ENCODE measurements around the gene RDX. TPM values are rescaled to one million over a fixed set of nuclear protein-coding genes. Genes with fewer than 3 reads are reported as not detected.

Gene RDX
- total RNA-seq, 1 donor from 2014 or later: 115 TPM

- Mint-ChIP-seq H3K27me3 (no peaks in the 10 kb centered on the region), H3K36me3 (no peaks in the 10 kb centered on the region), H3K9me3 (peaks cover 5% of the 10 kb centered on the region), H3K4me3 (peak overlapping the region; percentile 34), H3K27ac (peak overlapping the region; percentile 99), H3K4me1 (ENCODE audit: unreplicated experiment) (no peaks in the 10 kb centered on the region)
- no peak for DNase-seq (ENCODE audit: extremely low spot score, unreplicated experiment)
- TF ChIP-seq CTCF (conservative IDR thresholded peaks at IDR 0.05): no peak
Observed at GRCh38 chr11:110337570-110338193, 41.3 kb upstream of the RDX start.

- Mint-ChIP-seq H3K4me3 (no peak overlapping the region), H3K4me1 (ENCODE audit: unreplicated experiment) (no peaks in the 10 kb centered on the region), H3K27ac (peak overlapping the region; percentile 29), H3K9me3 (peaks cover 9% of the 10 kb centered on the region), H3K36me3 (no peaks in the 10 kb centered on the region), H3K27me3 (no peaks in the 10 kb centered on the region)
- DNase-seq (ENCODE audit: extremely low spot score, unreplicated experiment): no peak
- no peak for TF ChIP-seq CTCF (conservative IDR thresholded peaks at IDR 0.05)
Observed at GRCh38 chr11:110336054-110336453, 39.6 kb upstream of the RDX start.

- no peaks in the 10 kb centered on the region for H3K4me1 Mint-ChIP-seq (ENCODE audit: unreplicated experiment)
- H3K27ac Mint-ChIP-seq: no peak overlapping the region
- H3K9me3 Mint-ChIP-seq: peaks cover 9% of the 10 kb centered on the region
- TF ChIP-seq CTCF (conservative IDR thresholded peaks at IDR 0.05): no peak
- H3K27me3 Mint-ChIP-seq: no peaks in the 10 kb centered on the region
- DNase-seq (ENCODE audit: extremely low spot score, unreplicated experiment): no peak
- H3K4me3 Mint-ChIP-seq: no peak overlapping the region
- H3K36me3 Mint-ChIP-seq: no peaks in the 10 kb centered on the region
Observed at GRCh38 chr11:110335358-110335757, 38.9 kb upstream of the RDX start.

- DNase-seq (ENCODE audit: extremely low spot score, unreplicated experiment): no peak
- H3K36me3 Mint-ChIP-seq: no peaks in the 10 kb centered on the region
- no peaks in the 10 kb centered on the region for H3K4me1 Mint-ChIP-seq (ENCODE audit: unreplicated experiment)
- no peaks in the 10 kb centered on the region for H3K27me3 Mint-ChIP-seq
- no peak for TF ChIP-seq CTCF (conservative IDR thresholded peaks at IDR 0.05)
- H3K4me3 Mint-ChIP-seq: no peak overlapping the region
- H3K27ac Mint-ChIP-seq: no peak overlapping the region
- H3K9me3 Mint-ChIP-seq: peaks cover 4% of the 10 kb centered on the region
Observed at GRCh38 chr11:110331626-110332025, 35.2 kb upstream of the RDX start.

- Mint-ChIP-seq H3K36me3 (no peaks in the 10 kb centered on the region), H3K27me3 (no peaks in the 10 kb centered on the region), H3K4me3 (no peak overlapping the region), H3K4me1 (ENCODE audit: unreplicated experiment) (no peaks in the 10 kb centered on the region), H3K9me3 (peaks cover 4% of the 10 kb centered on the region), H3K27ac (no peak overlapping the region)
- no peak for DNase-seq (ENCODE audit: extremely low spot score, unreplicated experiment)
- no peak for TF ChIP-seq CTCF (conservative IDR thresholded peaks at IDR 0.05)
Observed at GRCh38 chr11:110329445-110329844, 33.0 kb upstream of the RDX start.

- Mint-ChIP-seq H3K27me3 (no peaks in the 10 kb centered on the region), H3K36me3 (no peaks in the 10 kb centered on the region), H3K4me1 (ENCODE audit: unreplicated experiment) (no peaks in the 10 kb centered on the region), H3K27ac (no peak overlapping the region), H3K9me3 (peaks cover 4% of the 10 kb centered on the region), H3K4me3 (no peak overlapping the region)
- no peak for DNase-seq (ENCODE audit: extremely low spot score, unreplicated experiment)
- TF ChIP-seq CTCF (conservative IDR thresholded peaks at IDR 0.05): no peak
Observed at GRCh38 chr11:110327508-110327907, 31.1 kb upstream of the RDX start.
